ENCODE data around the gene SLC22A2.
"Not testable (repeated sequence)": the region's sequence is repeated elsewhere in the genome, so short reads cannot be mapped to it uniquely, and the experiment has no call there.

The SLC22A2 gene

GRCh38 chr6:160240691-160241084, 17.9 kb downstream of the SLC22A2 start:
- no peak for DNase-seq

- DNase-seq: no peak
Observed at GRCh38 chr6:160239929-160240690, 18.5 kb downstream of the SLC22A2 start.

- DNase-seq: no peak
Observed at GRCh38 chr6:160238761-160239751, 19.6 kb downstream of the SLC22A2 start.

GRCh38 chr6:160238278-160238711, 20.3 kb downstream of the SLC22A2 start:
- no peak for DNase-seq

- not testable (repeated sequence) for DNase-seq
Observed at GRCh38 chr6:160237597-160238275, 20.9 kb downstream of the SLC22A2 start.

- not testable (repeated sequence) for DNase-seq
Observed at GRCh38 chr6:160236235-160236872, 22.3 kb downstream of the SLC22A2 start.

- not testable (repeated sequence) for DNase-seq
Observed at GRCh38 chr6:160233950-160234640, 24.5 kb downstream of the SLC22A2 start.

- DNase-seq: no peak
Observed at GRCh38 chr6:160227769-160228161, 30.9 kb downstream of the SLC22A2 start.

- no peak for DNase-seq
Observed at GRCh38 chr6:160227038-160227768, 31.4 kb downstream of the SLC22A2 start.

GRCh38 chr6:160226118-160226591, 32.5 kb downstream of the SLC22A2 start:
- no peak for DNase-seq

GRCh38 chr6:160224639-160225237, 33.9 kb downstream of the SLC22A2 start:
- DNase-seq: no peak

- no peak for DNase-seq
Observed at GRCh38 chr6:160222491-160222890, 36.1 kb downstream of the SLC22A2 start.

GRCh38 chr6:160221918-160222317, 36.7 kb downstream of the SLC22A2 start:
- DNase-seq: no peak

- DNase-seq: no peak
Observed at GRCh38 chr6:160221423-160221822, 37.2 kb downstream of the SLC22A2 start.

GRCh38 chr6:160218810-160219209, 39.8 kb downstream of the SLC22A2 start:
- no peak for DNase-seq

GRCh38 chr6:160217863-160218262, 40.8 kb downstream of the SLC22A2 start:
- DNase-seq: no peak

- DNase-seq: no peak
Observed at GRCh38 chr6:160217073-160217472, 41.5 kb downstream of the SLC22A2 start.

- no peak for DNase-seq
Observed at GRCh38 chr6:160215232-160215631, 43.4 kb downstream of the SLC22A2 start.

GRCh38 chr6:160207618-160208017, 51.0 kb downstream of the SLC22A2 start:
- DNase-seq: no peak

GRCh38 chr6:160204710-160205109, 53.9 kb downstream of the SLC22A2 start:
- no peak for DNase-seq

- DNase-seq: no peak
Observed at GRCh38 chr6:160203953-160204352, 54.7 kb downstream of the SLC22A2 start.
